K562 (cell line): ENCODE results near the gene COX7A1. TPM values are rescaled to one million over a fixed set of nuclear protein-coding genes. Genes with fewer than 3 reads are reported as not detected.
A peak's percentile ranks its signal among the peaks of the same experiment; 100 is the strongest.

Experiments used
- EGR1 ChIP-seq: fragments of 450-650 bp; conservative IDR thresholded peaks from 2 replicates; pipeline ENCODE4 v1.6.1; 2017; ENCODE audit warnings: mild to moderate bottlenecking
- MTA3 ChIP-seq: fragments of 450-650 bp; formaldehyde crosslinking; IDR thresholded peaks from 2 replicates; pipeline ENCODE4 v1.6.1; 2017; ENCODE audit warnings: mild to moderate bottlenecking, borderline replicate concordance
- PHB2 ChIP-seq: fragments of 450-650 bp; IDR thresholded peaks from 2 replicates; pipeline ENCODE4 v1.6.1; 2017; ENCODE audit warnings: low read depth
- PHF20 ChIP-seq: fragments of 450-650 bp; IDR thresholded peaks from 2 replicates; pipeline ENCODE4 v1.6.1; 2018; ENCODE audit not compliant: partially characterized antibody
- RREB1 ChIP-seq: fragments of 250-450 bp; sonication (Bioruptor Pico); IDR thresholded peaks from 2 replicates; pipeline ENCODE4 v1.4.0; 2020
- SMARCE1 ChIP-seq: fragments of 450-650 bp; IDR thresholded peaks from 2 replicates; pipeline ENCODE4 v1.7.1; 2016; ENCODE audit warnings: mild to moderate bottlenecking
- XRCC3 ChIP-seq: fragments of 450-650 bp; IDR thresholded peaks from 2 replicates; pipeline ENCODE4 v1.6.1; 2017; ENCODE audit warnings: mild to moderate bottlenecking, moderate library complexity
- ZFP36 ChIP-seq: fragments of 150-350 bp; IDR thresholded peaks from 2 replicates; pipeline ENCODE4 v1.6.1; 2018; ENCODE audit warnings: low read length, low read depth; ENCODE audit not compliant: partially characterized antibody
- ZNF175 ChIP-seq: fragments of 200-800 bp; sonication (Bioruptor generic); IDR thresholded peaks from 2 replicates; pipeline ENCODE4 v1.6.1; 2016; ENCODE audit warnings: low read depth, mild to moderate bottlenecking, missing genetic modification characterization, missing compliant biosample characterization
- ZNF511 ChIP-seq: sonication (generic); formaldehyde crosslinking; IDR thresholded peaks from 2 replicates; pipeline ENCODE4 v1.8.0; 2022; ENCODE audit warnings: mild to moderate bottlenecking, missing genetic modification reagents
- polyA plus RNA-seq, 8 experiments: library from polyadenylated mRNA; depleted of rRNA in 4 of 8; stranded (reverse) in 5 of 8; unstranded in 3 of 8; fragments of >200 nt; fragmentation: Nextera tagmentation in 2 of 8; fragmentation: Illumina TruSeq in 1 of 8; extraction: Ambion mirVana in 2 of 8; extraction: Trizol in 1 of 8; gene quantifications; 2 replicates each; pipeline versions ENCODE4 v1.2.1 to v1.2.3, GENCODE V29; 2011 to 2014; ENCODE audit warnings: inconsistent platforms in 1 of 8, missing spikeins in 1 of 8
- total RNA-seq, 7 experiments: library from RNA; depleted of rRNA in 6 of 7; stranded (reverse); fragments of >200 nt in 6 of 7; fragmentation: Illumina TruSeq in 2 of 7; extraction: Trizol in 2 of 7; gene quantifications; 2 replicates each; pipeline versions ENCODE4 v1.2.1 to v1.2.3, GENCODE V29; 2011 to 2021; ENCODE audit warnings: low replicate concordance in 1 of 7
- TF ChIP-seq, protein P1 (sequence below), 2 experiments: IDR thresholded peaks in 1 of 2; conservative IDR thresholded peaks in 1 of 2; 2 replicates each; pipeline ENCODE4 v1.6.1; 2016; ENCODE audit warnings: low read depth in 2 of 2, mild to moderate bottlenecking in 1 of 2, missing compliant biosample characterization in 1 of 2, missing genetic modification characterization in 1 of 2, moderate library complexity in 1 of 2

The COX7A1 gene
- total and polyA plus RNA-seq, 9 of the 15 experiments (the other 6 are each of a cell fraction or from before 2014, with no cell fraction given): 0.08 TPM; not detected in 8

- TF ChIP-seq, protein P1, sequence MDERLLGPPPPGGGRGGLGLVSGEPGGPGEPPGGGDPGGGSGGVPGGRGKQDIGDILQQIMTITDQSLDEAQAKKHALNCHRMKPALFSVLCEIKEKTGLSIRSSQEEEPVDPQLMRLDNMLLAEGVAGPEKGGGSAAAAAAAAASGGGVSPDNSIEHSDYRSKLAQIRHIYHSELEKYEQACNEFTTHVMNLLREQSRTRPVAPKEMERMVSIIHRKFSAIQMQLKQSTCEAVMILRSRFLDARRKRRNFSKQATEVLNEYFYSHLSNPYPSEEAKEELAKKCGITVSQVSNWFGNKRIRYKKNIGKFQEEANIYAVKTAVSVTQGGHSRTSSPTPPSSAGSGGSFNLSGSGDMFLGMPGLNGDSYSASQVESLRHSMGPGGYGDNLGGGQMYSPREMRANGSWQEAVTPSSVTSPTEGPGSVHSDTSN (CRISPR knock-in tag; IDR thresholded peaks at IDR 0.05; ENCODE audit: low read depth): no peak
- TF ChIP-seq, protein P1 (tag; conservative IDR thresholded peaks at IDR 0.05; ENCODE audit: low read depth): no peak
- TF ChIP-seq RREB1 (CRISPR knock-in tag): peak; percentile 34; the same call in 1 of the 2 replicates
- peak; percentile 29 for TF ChIP-seq ZFP36
- TF ChIP-seq PHF20: no peak
- peak; percentile 27; the same call in 1 of the 2 replicates for TF ChIP-seq SMARCE1
- TF ChIP-seq ZNF511: no peak; the same call in 1 of the 2 replicates
- no peak; the same call in 1 of the 2 replicates for TF ChIP-seq ZNF175
- no peak for TF ChIP-seq XRCC3
- TF ChIP-seq PHB2: 0 out of 2 replicates have a peak, but pooled peaks have one; percentile 16
- peak; percentile 81 for TF ChIP-seq EGR1
- peak; percentile 88 for TF ChIP-seq MTA3
These were observed 12.6 kb downstream of the COX7A1 start, which contains the start of gene CAPNS1 (continued) for GRCh38 chr19:36139473-36140303.
